HepG2 (cell line): Measurements from ENCODE around the gene MAFF. TPM values are rescaled to one million over a fixed set of nuclear protein-coding genes. Genes with fewer than 3 reads are reported as not detected.
A peak's percentile ranks its signal among the peaks of the same experiment; 100 is the strongest.

Experiments
- CENPT ChIP-seq: sonication (generic); formaldehyde crosslinking; IDR thresholded peaks from 2 replicates; pipeline ENCODE4 v1.8.0; 2022; ENCODE audit warnings: low read depth, mild to moderate bottlenecking, moderate library complexity, missing genetic modification reagents
- HDAC1 ChIP-seq: sonication (generic); formaldehyde crosslinking; IDR thresholded peaks from 2 replicates; pipeline ENCODE4 v1.5.1; 2020; ENCODE audit warnings: mild to moderate bottlenecking, missing genetic modification reagents
- IKZF1 ChIP-seq: fragments of 450-650 bp; IDR thresholded peaks from 2 replicates; pipeline ENCODE4 v1.7.1; 2016
- KDM1A ChIP-seq: IDR thresholded peaks from 2 replicates; pipeline ENCODE4 v1.6.1; 2016; ENCODE audit warnings: missing compliant biosample characterization
- KDM4B ChIP-seq: sonication (generic); formaldehyde crosslinking; IDR thresholded peaks from 2 replicates; pipeline ENCODE4 v1.4.0; 2020; ENCODE audit warnings: missing genetic modification reagents
- NBN ChIP-seq: fragments of 450-650 bp; conservative IDR thresholded peaks from 2 replicates; pipeline ENCODE4 v1.6.1; 2017
- NRL ChIP-seq: sonication (generic); formaldehyde crosslinking; IDR thresholded peaks from 2 replicates; pipeline ENCODE4 v1.5.0; 2020; ENCODE audit warnings: missing genetic modification reagents, mild to moderate bottlenecking, moderate library complexity, borderline replicate concordance
- PHF5A ChIP-seq: IDR thresholded peaks from one replicate; pipeline ENCODE4 v1.6.1; 2018; ENCODE audit warnings: low read depth, missing genetic modification reagents; ENCODE audit not compliant: unreplicated experiment
- POLR2G ChIP-seq: fragments of 200-400 bp; formaldehyde crosslinking; IDR thresholded peaks from 2 replicates; pipeline ENCODE4 v1.6.1; 2018; ENCODE audit warnings: mild to moderate bottlenecking, low read depth, low read length, moderate library complexity
- RARA ChIP-seq: IDR thresholded peaks from 2 replicates; pipeline ENCODE4 v1.6.1; 2016; ENCODE audit warnings: missing genetic modification reagents, missing compliant biosample characterization
- SAFB2 ChIP-seq: sonication (generic); formaldehyde crosslinking; IDR thresholded peaks from 2 replicates; pipeline ENCODE4 v1.5.1; 2020; ENCODE audit warnings: missing genetic modification reagents, low read depth, mild to moderate bottlenecking, borderline replicate concordance
- SATB2 ChIP-seq: sonication (generic); formaldehyde crosslinking; IDR thresholded peaks from 2 replicates; pipeline ENCODE4 v1.5.0; 2020; ENCODE audit warnings: missing genetic modification reagents
- SIN3B ChIP-seq: fragments of 150-350 bp; IDR thresholded peaks from 2 replicates; pipeline ENCODE4 v1.6.1; 2014; ENCODE audit warnings: low read length
- TGIF2 ChIP-seq: IDR thresholded peaks from 2 replicates; pipeline ENCODE4 v1.6.1; 2016; ENCODE audit warnings: control low read depth, missing compliant biosample characterization
- THYN1 ChIP-seq: sonication (generic); formaldehyde crosslinking; IDR thresholded peaks from 2 replicates; pipeline ENCODE4 v1.8.1; 2023; ENCODE audit warnings: low read depth, mild to moderate bottlenecking, moderate library complexity, missing genetic modification reagents, borderline replicate concordance
- ZNF138 ChIP-seq: sonication (generic); formaldehyde crosslinking; IDR thresholded peaks from 2 replicates; pipeline ENCODE4 v1.5.0; 2020; ENCODE audit warnings: mild to moderate bottlenecking, low read depth, missing genetic modification reagents
- ZNF205 ChIP-seq: IDR thresholded peaks from 2 replicates; pipeline ENCODE4 v1.6.1; 2018; ENCODE audit warnings: missing biosample characterization, missing genetic modification reagents
- ZNF558 ChIP-seq: sonication (generic); formaldehyde crosslinking; IDR thresholded peaks from 2 replicates; pipeline ENCODE4 v1.9.0; 2022; ENCODE audit warnings: mild to moderate bottlenecking, missing genetic modification reagents, borderline replicate concordance
- ZNF773 ChIP-seq: sonication (generic); formaldehyde crosslinking; IDR thresholded peaks from 2 replicates; pipeline ENCODE4 v1.4.0; 2020; ENCODE audit warnings: missing genetic modification reagents, borderline replicate concordance
- ZNF775 ChIP-seq: sonication (generic); formaldehyde crosslinking; IDR thresholded peaks from 2 replicates; pipeline ENCODE4 v1.4.0; 2020; ENCODE audit warnings: missing genetic modification reagents, mild to moderate bottlenecking, moderate library complexity, borderline replicate concordance
- polyA plus RNA-seq, 8 experiments: library from polyadenylated mRNA; depleted of rRNA in 3 of 8; stranded (reverse) in 7 of 8; unstranded in 1 of 8; fragments of >200 nt; fragmentation: Illumina TruSeq in 4 of 8; extraction: Trizol in 4 of 8; gene quantifications; 2 replicates each; pipeline versions ENCODE4 v1.2.1 to v1.2.3, GENCODE V29; 2011 to 2016; ENCODE audit warnings: low read depth in 4 of 8, missing spikeins in 1 of 8, mixed read lengths in 1 of 8; ENCODE audit not compliant: insufficient read depth in 1 of 8
- total RNA-seq, 5 experiments: library from RNA; depleted of rRNA; stranded (reverse); fragments of >200 nt; fragmentation: Illumina TruSeq; extraction: Trizol; gene quantifications; 2 replicates each; pipeline ENCODE4 v1.2.3, GENCODE V29; 2016; ENCODE audit warnings: low read depth in 1 of 5
- TF ChIP-seq, protein P1 (sequence below): IDR thresholded peaks from 2 replicates; pipeline ENCODE4 v1.6.1; 2016; ENCODE audit warnings: low read depth, missing genetic modification reagents, missing compliant biosample characterization
- TF ChIP-seq, protein P2 (sequence below): sonication (generic); formaldehyde crosslinking; conservative IDR thresholded peaks from 2 replicates; pipeline ENCODE4 v1.4.0; 2020; ENCODE audit warnings: missing genetic modification reagents
- TF ChIP-seq, protein P3 (sequence below): IDR thresholded peaks from 2 replicates; pipeline ENCODE4 v1.6.1; 2018; ENCODE audit warnings: missing genetic modification reagents, mild to moderate bottlenecking, missing compliant biosample characterization

The MAFF gene
- total and polyA plus RNA-seq, 2 of the 13 experiments (the other 11 are each of a cell fraction or from before 2014, with no cell fraction given): 5.4 to 14.3 TPM

DNA sequence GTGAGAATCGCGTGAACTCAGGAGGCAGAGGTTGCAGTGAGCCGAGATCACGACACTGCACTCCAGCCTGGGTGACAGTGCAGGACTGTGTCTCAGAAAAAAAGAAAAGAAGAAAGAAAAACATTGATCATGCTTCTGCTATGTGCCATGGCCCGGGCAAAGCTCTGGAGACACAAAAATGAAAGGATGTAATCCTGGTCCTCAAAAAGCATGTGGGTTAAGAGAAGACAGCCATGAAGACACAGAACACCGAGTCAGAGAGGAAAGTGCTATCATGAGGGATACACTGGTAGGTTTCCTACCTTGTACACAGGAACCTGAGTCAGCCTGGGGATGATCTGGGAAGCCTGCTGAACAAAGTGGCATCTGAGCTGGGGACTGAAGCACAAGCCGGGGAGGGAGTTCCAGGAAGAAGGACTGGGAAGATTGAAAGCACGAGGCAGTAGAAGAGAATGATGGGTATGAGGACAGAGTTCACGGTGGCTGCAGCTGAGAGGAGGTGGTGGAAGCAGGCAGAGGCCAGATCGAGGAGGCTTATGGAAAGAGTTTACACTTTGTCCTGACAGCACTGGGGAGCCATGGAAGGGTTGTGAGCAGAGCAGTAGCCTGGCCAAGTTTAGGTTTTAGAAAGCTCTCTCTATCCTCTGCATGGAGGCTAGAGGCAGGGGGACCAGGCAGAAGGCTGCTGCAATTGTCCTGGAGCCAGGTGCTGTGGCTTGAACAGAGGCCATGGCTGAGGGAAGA lies 9.9 kb upstream of the MAFF start (continued):
- TF ChIP-seq, protein P1, sequence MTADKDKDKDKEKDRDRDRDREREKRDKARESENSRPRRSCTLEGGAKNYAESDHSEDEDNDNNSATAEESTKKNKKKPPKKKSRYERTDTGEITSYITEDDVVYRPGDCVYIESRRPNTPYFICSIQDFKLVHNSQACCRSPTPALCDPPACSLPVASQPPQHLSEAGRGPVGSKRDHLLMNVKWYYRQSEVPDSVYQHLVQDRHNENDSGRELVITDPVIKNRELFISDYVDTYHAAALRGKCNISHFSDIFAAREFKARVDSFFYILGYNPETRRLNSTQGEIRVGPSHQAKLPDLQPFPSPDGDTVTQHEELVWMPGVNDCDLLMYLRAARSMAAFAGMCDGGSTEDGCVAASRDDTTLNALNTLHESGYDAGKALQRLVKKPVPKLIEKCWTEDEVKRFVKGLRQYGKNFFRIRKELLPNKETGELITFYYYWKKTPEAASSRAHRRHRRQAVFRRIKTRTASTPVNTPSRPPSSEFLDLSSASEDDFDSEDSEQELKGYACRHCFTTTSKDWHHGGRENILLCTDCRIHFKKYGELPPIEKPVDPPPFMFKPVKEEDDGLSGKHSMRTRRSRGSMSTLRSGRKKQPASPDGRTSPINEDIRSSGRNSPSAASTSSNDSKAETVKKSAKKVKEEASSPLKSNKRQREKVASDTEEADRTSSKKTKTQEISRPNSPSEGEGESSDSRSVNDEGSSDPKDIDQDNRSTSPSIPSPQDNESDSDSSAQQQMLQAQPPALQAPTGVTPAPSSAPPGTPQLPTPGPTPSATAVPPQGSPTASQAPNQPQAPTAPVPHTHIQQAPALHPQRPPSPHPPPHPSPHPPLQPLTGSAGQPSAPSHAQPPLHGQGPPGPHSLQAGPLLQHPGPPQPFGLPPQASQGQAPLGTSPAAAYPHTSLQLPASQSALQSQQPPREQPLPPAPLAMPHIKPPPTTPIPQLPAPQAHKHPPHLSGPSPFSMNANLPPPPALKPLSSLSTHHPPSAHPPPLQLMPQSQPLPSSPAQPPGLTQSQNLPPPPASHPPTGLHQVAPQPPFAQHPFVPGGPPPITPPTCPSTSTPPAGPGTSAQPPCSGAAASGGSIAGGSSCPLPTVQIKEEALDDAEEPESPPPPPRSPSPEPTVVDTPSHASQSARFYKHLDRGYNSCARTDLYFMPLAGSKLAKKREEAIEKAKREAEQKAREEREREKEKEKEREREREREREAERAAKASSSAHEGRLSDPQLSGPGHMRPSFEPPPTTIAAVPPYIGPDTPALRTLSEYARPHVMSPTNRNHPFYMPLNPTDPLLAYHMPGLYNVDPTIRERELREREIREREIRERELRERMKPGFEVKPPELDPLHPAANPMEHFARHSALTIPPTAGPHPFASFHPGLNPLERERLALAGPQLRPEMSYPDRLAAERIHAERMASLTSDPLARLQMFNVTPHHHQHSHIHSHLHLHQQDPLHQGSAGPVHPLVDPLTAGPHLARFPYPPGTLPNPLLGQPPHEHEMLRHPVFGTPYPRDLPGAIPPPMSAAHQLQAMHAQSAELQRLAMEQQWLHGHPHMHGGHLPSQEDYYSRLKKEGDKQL: no peak
- TF ChIP-seq ZNF775 (CRISPR knock-in tag): no peak
- no peak for TF ChIP-seq HDAC1
- no peak for TF ChIP-seq ZNF138 (CRISPR knock-in tag)
- TF ChIP-seq SIN3B: no peak
- TF ChIP-seq KDM1A (CRISPR knock-in tag): 0 out of 2 replicates have a peak, but pooled peaks have one; percentile 34
- TF ChIP-seq RARA (CRISPR knock-in tag): no peak
- TF ChIP-seq NRL (CRISPR knock-in tag): peak; percentile 58; the same call in 1 of the 2 replicates
- no peak for TF ChIP-seq ZNF773 (CRISPR knock-in tag)
- TF ChIP-seq SATB2 (CRISPR knock-in tag): no peak
- TF ChIP-seq, protein P2, sequence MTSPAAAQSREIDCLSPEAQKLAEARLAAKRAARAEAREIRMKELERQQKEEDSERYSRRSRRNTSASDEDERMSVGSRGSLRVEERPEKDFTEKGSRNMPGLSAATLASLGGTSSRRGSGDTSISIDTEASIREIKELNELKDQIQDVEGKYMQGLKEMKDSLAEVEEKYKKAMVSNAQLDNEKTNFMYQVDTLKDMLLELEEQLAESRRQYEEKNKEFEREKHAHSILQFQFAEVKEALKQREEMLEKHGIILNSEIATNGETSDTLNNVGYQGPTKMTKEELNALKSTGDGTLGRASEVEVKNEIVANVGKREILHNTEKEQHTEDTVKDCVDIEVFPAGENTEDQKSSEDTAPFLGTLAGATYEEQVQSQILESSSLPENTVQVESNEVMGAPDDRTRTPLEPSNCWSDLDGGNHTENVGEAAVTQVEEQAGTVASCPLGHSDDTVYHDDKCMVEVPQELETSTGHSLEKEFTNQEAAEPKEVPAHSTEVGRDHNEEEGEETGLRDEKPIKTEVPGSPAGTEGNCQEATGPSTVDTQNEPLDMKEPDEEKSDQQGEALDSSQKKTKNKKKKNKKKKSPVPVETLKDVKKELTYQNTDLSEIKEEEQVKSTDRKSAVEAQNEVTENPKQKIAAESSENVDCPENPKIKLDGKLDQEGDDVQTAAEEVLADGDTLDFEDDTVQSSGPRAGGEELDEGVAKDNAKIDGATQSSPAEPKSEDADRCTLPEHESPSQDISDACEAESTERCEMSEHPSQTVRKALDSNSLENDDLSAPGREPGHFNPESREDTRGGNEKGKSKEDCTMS (CRISPR knock-in tag): no peak
- no peak for TF ChIP-seq THYN1 (CRISPR knock-in tag)
- TF ChIP-seq PHF5A (CRISPR knock-in tag): no peak
- TF ChIP-seq KDM4B (CRISPR knock-in tag): no peak
- TF ChIP-seq NBN: no peak
- no peak for TF ChIP-seq POLR2G
- TF ChIP-seq CENPT: 0 out of 2 replicates have a peak, but pooled peaks have one; percentile 55
- TF ChIP-seq IKZF1: no peak
- TF ChIP-seq ZNF558 (CRISPR knock-in tag): no peak
- TF ChIP-seq ZNF205: no peak
- TF ChIP-seq TGIF2: no peak
- TF ChIP-seq, protein P3, sequence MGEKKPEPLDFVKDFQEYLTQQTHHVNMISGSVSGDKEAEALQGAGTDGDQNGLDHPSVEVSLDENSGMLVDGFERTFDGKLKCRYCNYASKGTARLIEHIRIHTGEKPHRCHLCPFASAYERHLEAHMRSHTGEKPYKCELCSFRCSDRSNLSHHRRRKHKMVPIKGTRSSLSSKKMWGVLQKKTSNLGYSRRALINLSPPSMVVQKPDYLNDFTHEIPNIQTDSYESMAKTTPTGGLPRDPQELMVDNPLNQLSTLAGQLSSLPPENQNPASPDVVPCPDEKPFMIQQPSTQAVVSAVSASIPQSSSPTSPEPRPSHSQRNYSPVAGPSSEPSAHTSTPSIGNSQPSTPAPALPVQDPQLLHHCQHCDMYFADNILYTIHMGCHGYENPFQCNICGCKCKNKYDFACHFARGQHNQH (CRISPR knock-in tag): no peak
- no peak for TF ChIP-seq SAFB2 (CRISPR knock-in tag)
